CD4-positive, alpha-beta T cell treated with Interferon gamma for 1 hour (primary cell): ENCODE measurements around the gene PXDN.
"Not testable (repeated sequence)": the region's sequence is repeated elsewhere in the genome, so short reads cannot be mapped to it uniquely, and the experiment has no call there.

Experiments
- DNase-seq: peaks from one replicate; pipeline ENCODE4 v3.0.0-alpha.2; 2020

PXDN gene

GRCh38 chr2:1775511-1776035 is 31.3 kb upstream of the PXDN start:
- no peak for DNase-seq

GRCh38 chr2:1774929-1775328 is 30.6 kb upstream of the PXDN start:
- DNase-seq: no peak

- no peak for DNase-seq
Observed at GRCh38 chr2:1773883-1774282, 29.6 kb upstream of the PXDN start.

GRCh38 chr2:1772471-1773267 is 28.4 kb upstream of the PXDN start:
- DNase-seq: no peak

GRCh38 chr2:1771626-1772280 is 27.4 kb upstream of the PXDN start:
- no peak for DNase-seq

- DNase-seq: no peak
Observed at GRCh38 chr2:1770566-1771380, 26.5 kb upstream of the PXDN start.

GRCh38 chr2:1769703-1770422 is 25.5 kb upstream of the PXDN start:
- DNase-seq: no peak

- DNase-seq: no peak
Observed at GRCh38 chr2:1767939-1768691, 23.8 kb upstream of the PXDN start.

- no peak for DNase-seq
Observed at GRCh38 chr2:1766851-1767811, 22.8 kb upstream of the PXDN start.

GRCh38 chr2:1766425-1766824 is 22.1 kb upstream of the PXDN start:
- no peak for DNase-seq

- not testable (repeated sequence) for DNase-seq
Observed at GRCh38 chr2:1765201-1765600, 20.9 kb upstream of the PXDN start.

- no peak for DNase-seq
Observed at GRCh38 chr2:1759611-1759930, 15.3 kb upstream of the PXDN start.

GRCh38 chr2:1758774-1759610 is 14.7 kb upstream of the PXDN start:
- DNase-seq: no peak

- DNase-seq: no peak
Observed at GRCh38 chr2:1758171-1758570, 13.9 kb upstream of the PXDN start.

GRCh38 chr2:1757567-1757966 is 13.3 kb upstream of the PXDN start:
- DNase-seq: no peak

- DNase-seq: not testable (repeated sequence)
Observed at GRCh38 chr2:1757146-1757545, 12.8 kb upstream of the PXDN start.

- DNase-seq: no peak
Observed at GRCh38 chr2:1756456-1756855, 12.1 kb upstream of the PXDN start.

- no peak for DNase-seq
Observed at GRCh38 chr2:1755436-1756191, 11.3 kb upstream of the PXDN start.
